HepG2 (cell line): ENCODE results near the gene GFOD1. TPM values are rescaled to one million over a fixed set of nuclear protein-coding genes. Genes with fewer than 3 reads are reported as not detected.
A peak's percentile ranks its signal among the peaks of the same experiment; 100 is the strongest.

Experiments used
- FOXC1 ChIP-seq: sonication (generic); formaldehyde crosslinking; IDR thresholded peaks from 2 replicates; pipeline ENCODE4 v1.8.0; 2022; ENCODE audit warnings: mild to moderate bottlenecking, missing genetic modification reagents, borderline replicate concordance
- HOXA9 ChIP-seq: sonication (generic); formaldehyde crosslinking; IDR thresholded peaks from 2 replicates; pipeline ENCODE4 v1.8.1; 2022; ENCODE audit warnings: missing genetic modification reagents, mild to moderate bottlenecking, moderate library complexity, borderline replicate concordance
- KAT8 ChIP-seq: IDR thresholded peaks from 2 replicates; pipeline ENCODE4 v1.6.1; 2016; ENCODE audit warnings: missing genetic modification reagents, missing compliant biosample characterization
- PHF8 ChIP-seq: sonication (generic); formaldehyde crosslinking; IDR thresholded peaks from 2 replicates; pipeline ENCODE4 v1.5.0; 2020; ENCODE audit warnings: missing genetic modification reagents
- TSC22D2 ChIP-seq: sonication (generic); formaldehyde crosslinking; IDR thresholded peaks from 2 replicates; pipeline ENCODE4 v1.5.1; 2020; ENCODE audit warnings: missing genetic modification reagents, mild to moderate bottlenecking, borderline replicate concordance
- ZNF296 ChIP-seq: sonication (generic); formaldehyde crosslinking; conservative IDR thresholded peaks from 2 replicates; pipeline ENCODE4 v1.5.0; 2020; ENCODE audit warnings: mild to moderate bottlenecking, missing genetic modification reagents
- ZNF367 ChIP-seq: sonication (generic); formaldehyde crosslinking; IDR thresholded peaks from 2 replicates; pipeline ENCODE4 v1.4.0; 2020; ENCODE audit warnings: missing genetic modification reagents, borderline replicate concordance
- ZNF672 ChIP-seq: sonication (generic); formaldehyde crosslinking; IDR thresholded peaks from 2 replicates; pipeline ENCODE4 v1.8.1; 2022; ENCODE audit warnings: missing genetic modification reagents
- ZNF816 ChIP-seq: sonication (generic); formaldehyde crosslinking; IDR thresholded peaks from 2 replicates; pipeline ENCODE4 v1.8.0; 2022; ENCODE audit warnings: missing genetic modification reagents, mild to moderate bottlenecking, borderline replicate concordance
- ZNF850 ChIP-seq: sonication (generic); formaldehyde crosslinking; conservative IDR thresholded peaks from 2 replicates; pipeline ENCODE4 v1.9.0; 2021; ENCODE audit warnings: mild to moderate bottlenecking, missing genetic modification reagents
- polyA plus RNA-seq, 8 experiments: library from polyadenylated mRNA; depleted of rRNA in 3 of 8; stranded (reverse) in 7 of 8; unstranded in 1 of 8; fragments of >200 nt; fragmentation: Illumina TruSeq in 4 of 8; extraction: Trizol in 4 of 8; gene quantifications; 2 replicates each; pipeline versions ENCODE4 v1.2.1 to v1.2.3, GENCODE V29; 2011 to 2016; ENCODE audit warnings: low read depth in 4 of 8, missing spikeins in 1 of 8, mixed read lengths in 1 of 8; ENCODE audit not compliant: insufficient read depth in 1 of 8
- total RNA-seq, 5 experiments: library from RNA; depleted of rRNA; stranded (reverse); fragments of >200 nt; fragmentation: Illumina TruSeq; extraction: Trizol; gene quantifications; 2 replicates each; pipeline ENCODE4 v1.2.3, GENCODE V29; 2016; ENCODE audit warnings: low read depth in 1 of 5
- TF ChIP-seq, protein P1 (sequence below): sonication (generic); formaldehyde crosslinking; IDR thresholded peaks from 2 replicates; pipeline ENCODE4 v1.5.1; 2020; ENCODE audit warnings: mild to moderate bottlenecking, missing genetic modification reagents, moderate library complexity
- TF ChIP-seq, protein P2 (sequence below): sonication (generic); formaldehyde crosslinking; IDR thresholded peaks from 2 replicates; pipeline ENCODE4 v1.8.1; 2023; ENCODE audit warnings: mild to moderate bottlenecking, missing genetic modification reagents, borderline replicate concordance
- TF ChIP-seq, protein P3 (sequence below): sonication (generic); formaldehyde crosslinking; IDR thresholded peaks from 2 replicates; pipeline ENCODE4 v1.8.1; 2022; ENCODE audit warnings: mild to moderate bottlenecking, missing genetic modification reagents
- TF ChIP-seq, protein P4 (sequence below), 2 experiments: fragments of 450-650 bp in 1 of 2; sonication (generic) in 1 of 2; formaldehyde crosslinking in 1 of 2; IDR thresholded peaks; 2 replicates each; pipeline versions ENCODE4 v1.6.1 to v1.8.0; 2016 to 2022; ENCODE audit warnings: antibody characterized with exemption in 1 of 2, mild to moderate bottlenecking in 1 of 2, missing genetic modification reagents in 1 of 2
- TF ChIP-seq, protein P5 (sequence below): IDR thresholded peaks from 2 replicates; pipeline ENCODE4 v1.6.1; 2012; ENCODE audit warnings: inconsistent platforms

The GFOD1 gene
- total and polyA plus RNA-seq, 2 of the 13 experiments (the other 11 are each of a cell fraction or from before 2014, with no cell fraction given) = 1.9 to 6.4 TPM

DNA sequence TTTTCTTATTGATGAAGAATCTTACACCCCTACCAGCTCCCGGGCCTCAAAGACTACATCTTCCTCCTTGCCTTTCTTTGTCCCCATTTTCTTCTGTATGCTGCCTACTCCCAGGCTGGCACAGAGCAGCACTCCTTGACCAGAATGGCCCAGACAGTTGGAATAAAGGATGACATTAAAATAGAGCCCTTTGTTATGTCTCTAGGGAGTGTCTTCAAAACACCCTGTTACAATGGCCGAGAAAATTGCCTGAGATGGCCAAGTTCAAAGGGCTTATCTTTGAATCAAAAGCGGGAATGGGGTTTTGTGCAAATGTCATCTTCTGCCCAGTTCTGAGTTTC, 80.1 kb downstream of the GFOD1 start (continued):
- TF ChIP-seq, protein P1, sequence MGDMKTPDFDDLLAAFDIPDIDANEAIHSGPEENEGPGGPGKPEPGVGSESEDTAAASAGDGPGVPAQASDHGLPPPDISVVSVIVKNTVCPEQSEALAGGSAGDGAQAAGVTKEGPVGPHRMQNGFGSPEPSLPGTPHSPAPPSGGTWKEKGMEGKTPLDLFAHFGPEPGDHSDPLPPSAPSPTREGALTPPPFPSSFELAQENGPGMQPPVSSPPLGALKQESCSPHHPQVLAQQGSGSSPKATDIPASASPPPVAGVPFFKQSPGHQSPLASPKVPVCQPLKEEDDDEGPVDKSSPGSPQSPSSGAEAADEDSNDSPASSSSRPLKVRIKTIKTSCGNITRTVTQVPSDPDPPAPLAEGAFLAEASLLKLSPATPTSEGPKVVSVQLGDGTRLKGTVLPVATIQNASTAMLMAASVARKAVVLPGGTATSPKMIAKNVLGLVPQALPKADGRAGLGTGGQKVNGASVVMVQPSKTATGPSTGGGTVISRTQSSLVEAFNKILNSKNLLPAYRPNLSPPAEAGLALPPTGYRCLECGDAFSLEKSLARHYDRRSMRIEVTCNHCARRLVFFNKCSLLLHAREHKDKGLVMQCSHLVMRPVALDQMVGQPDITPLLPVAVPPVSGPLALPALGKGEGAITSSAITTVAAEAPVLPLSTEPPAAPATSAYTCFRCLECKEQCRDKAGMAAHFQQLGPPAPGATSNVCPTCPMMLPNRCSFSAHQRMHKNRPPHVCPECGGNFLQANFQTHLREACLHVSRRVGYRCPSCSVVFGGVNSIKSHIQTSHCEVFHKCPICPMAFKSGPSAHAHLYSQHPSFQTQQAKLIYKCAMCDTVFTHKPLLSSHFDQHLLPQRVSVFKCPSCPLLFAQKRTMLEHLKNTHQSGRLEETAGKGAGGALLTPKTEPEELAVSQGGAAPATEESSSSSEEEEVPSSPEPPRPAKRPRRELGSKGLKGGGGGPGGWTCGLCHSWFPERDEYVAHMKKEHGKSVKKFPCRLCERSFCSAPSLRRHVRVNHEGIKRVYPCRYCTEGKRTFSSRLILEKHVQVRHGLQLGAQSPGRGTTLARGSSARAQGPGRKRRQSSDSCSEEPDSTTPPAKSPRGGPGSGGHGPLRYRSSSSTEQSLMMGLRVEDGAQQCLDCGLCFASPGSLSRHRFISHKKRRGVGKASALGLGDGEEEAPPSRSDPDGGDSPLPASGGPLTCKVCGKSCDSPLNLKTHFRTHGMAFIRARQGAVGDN (CRISPR knock-in tag) = no peak
- TF ChIP-seq, protein P2, sequence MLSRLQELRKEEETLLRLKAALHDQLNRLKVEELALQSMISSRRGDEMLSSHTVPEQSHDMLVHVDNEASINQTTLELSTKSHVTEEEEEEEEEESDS (CRISPR knock-in tag) = peak; percentile 71; the same call in 1 of the 2 replicates
- TF ChIP-seq ZNF672 (CRISPR knock-in tag) (no peak), TSC22D2 (CRISPR knock-in tag) (no peak), ZNF850 (CRISPR knock-in tag) (no peak), KAT8 (CRISPR knock-in tag) (no peak), PHF8 (CRISPR knock-in tag) (0 out of 2 replicates have a peak, but pooled peaks have one; percentile 7), ZNF296 (no peak), ZNF816 (peak; percentile 27; the same call in 1 of the 2 replicates), ZNF367 (0 out of 2 replicates have a peak, but pooled peaks have one; percentile 55), HOXA9 (CRISPR knock-in tag) (0 out of 2 replicates have a peak, but pooled peaks have one; percentile 43), FOXC1 (CRISPR knock-in tag) (no peak)
- TF ChIP-seq, protein P3, sequence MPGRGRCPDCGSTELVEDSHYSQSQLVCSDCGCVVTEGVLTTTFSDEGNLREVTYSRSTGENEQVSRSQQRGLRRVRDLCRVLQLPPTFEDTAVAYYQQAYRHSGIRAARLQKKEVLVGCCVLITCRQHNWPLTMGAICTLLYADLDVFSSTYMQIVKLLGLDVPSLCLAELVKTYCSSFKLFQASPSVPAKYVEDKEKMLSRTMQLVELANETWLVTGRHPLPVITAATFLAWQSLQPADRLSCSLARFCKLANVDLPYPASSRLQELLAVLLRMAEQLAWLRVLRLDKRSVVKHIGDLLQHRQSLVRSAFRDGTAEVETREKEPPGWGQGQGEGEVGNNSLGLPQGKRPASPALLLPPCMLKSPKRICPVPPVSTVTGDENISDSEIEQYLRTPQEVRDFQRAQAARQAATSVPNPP (CRISPR knock-in tag) = no peak
- TF ChIP-seq, protein P4, sequence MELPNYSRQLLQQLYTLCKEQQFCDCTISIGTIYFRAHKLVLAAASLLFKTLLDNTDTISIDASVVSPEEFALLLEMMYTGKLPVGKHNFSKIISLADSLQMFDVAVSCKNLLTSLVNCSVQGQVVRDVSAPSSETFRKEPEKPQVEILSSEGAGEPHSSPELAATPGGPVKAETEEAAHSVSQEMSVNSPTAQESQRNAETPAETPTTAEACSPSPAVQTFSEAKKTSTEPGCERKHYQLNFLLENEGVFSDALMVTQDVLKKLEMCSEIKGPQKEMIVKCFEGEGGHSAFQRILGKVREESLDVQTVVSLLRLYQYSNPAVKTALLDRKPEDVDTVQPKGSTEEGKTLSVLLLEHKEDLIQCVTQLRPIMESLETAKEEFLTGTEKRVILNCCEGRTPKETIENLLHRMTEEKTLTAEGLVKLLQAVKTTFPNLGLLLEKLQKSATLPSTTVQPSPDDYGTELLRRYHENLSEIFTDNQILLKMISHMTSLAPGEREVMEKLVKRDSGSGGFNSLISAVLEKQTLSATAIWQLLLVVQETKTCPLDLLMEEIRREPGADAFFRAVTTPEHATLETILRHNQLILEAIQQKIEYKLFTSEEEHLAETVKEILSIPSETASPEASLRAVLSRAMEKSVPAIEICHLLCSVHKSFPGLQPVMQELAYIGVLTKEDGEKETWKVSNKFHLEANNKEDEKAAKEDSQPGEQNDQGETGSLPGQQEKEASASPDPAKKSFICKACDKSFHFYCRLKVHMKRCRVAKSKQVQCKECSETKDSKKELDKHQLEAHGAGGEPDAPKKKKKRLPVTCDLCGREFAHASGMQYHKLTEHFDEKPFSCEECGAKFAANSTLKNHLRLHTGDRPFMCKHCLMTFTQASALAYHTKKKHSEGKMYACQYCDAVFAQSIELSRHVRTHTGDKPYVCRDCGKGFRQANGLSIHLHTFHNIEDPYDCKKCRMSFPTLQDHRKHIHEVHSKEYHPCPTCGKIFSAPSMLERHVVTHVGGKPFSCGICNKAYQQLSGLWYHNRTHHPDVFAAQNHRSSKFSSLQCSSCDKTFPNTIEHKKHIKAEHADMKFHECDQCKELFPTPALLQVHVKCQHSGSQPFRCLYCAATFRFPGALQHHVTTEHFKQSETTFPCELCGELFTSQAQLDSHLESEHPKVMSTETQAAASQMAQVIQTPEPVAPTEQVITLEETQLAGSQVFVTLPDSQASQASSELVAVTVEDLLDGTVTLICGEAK (IDR thresholded peaks at IDR 0.05) = no peak
- TF ChIP-seq, protein P4 (CRISPR knock-in tag; IDR thresholded peaks at IDR 0.05) = no peak
- TF ChIP-seq, protein P5, sequence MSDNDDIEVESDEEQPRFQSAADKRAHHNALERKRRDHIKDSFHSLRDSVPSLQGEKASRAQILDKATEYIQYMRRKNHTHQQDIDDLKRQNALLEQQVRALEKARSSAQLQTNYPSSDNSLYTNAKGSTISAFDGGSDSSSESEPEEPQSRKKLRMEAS = no peak
